ENCODE results near the gene MYBBP1A. TPM values are rescaled to one million over a fixed set of nuclear protein-coding genes. Genes with fewer than 3 reads are reported as not detected.
A peak's percentile ranks its signal among the peaks of the same experiment; 100 is the strongest.

Gene MYBBP1A
- total and polyA plus RNA-seq, 9 of the 15 experiments (the other 6 are each of a cell fraction or from before 2014, with no cell fraction given), result 2.0 to 114 (median 47.2) TPM

GRCh38 chr17:4594931-4595684 is 39.9 kb upstream of the MYBBP1A start (continued):
- TF ChIP-seq NEUROD1 (IDR thresholded peaks at IDR 0.05; ENCODE audit: borderline replicate concordance, low read depth, low read length, partially characterized antibody), result no peak
- no peak for TF ChIP-seq FIP1L1 (IDR thresholded peaks at IDR 0.05; ENCODE audit: low read depth, low read length, poor library complexity, severe bottlenecking)
- TF ChIP-seq TCF3 (CRISPR knock-in tag; IDR thresholded peaks at IDR 0.05), result no peak
- TF ChIP-seq MBD2 (IDR thresholded peaks at IDR 0.05; ENCODE audit: borderline replicate concordance, low read depth), result no peak
- no peak for TF ChIP-seq ZNF41 (CRISPR knock-in tag; conservative IDR thresholded peaks at IDR 0.05)
- no peak for TF ChIP-seq RCOR1 (IDR thresholded peaks at IDR 0.05; ENCODE audit: borderline replicate concordance in 1 of 2, low read depth in 2 of 2, low read length in 2 of 2)
- no peak for TF ChIP-seq TCF15 (CRISPR knock-in tag; IDR thresholded peaks at IDR 0.05)
- peak; percentile 56 to 73 (median 65) for TF ChIP-seq CTCF (IDR thresholded peaks at IDR 0.05 in 2 of 3, conservative IDR thresholded peaks at IDR 0.05 in 1 of 3; ENCODE audit: insufficient read depth in 2 of 3, low read depth in 1 of 3, low read length in 3 of 3)
- TF ChIP-seq NFYB (IDR thresholded peaks at IDR 0.05; ENCODE audit: extremely low read depth, insufficient read length), result no peak
- TF ChIP-seq TCFL5 (CRISPR knock-in tag; conservative IDR thresholded peaks at IDR 0.05), result no peak
- TF ChIP-seq TFAP4 (CRISPR knock-in tag; IDR thresholded peaks at IDR 0.05; ENCODE audit: borderline replicate concordance), result peak; percentile 35; the same call in 1 of the 2 replicates
- TF ChIP-seq NFIX (CRISPR knock-in tag; IDR thresholded peaks at IDR 0.05; ENCODE audit: low read depth), result no peak

Data from K562 (cell line).